ENCODE results near the gene DLX1. TPM values are rescaled to one million over a fixed set of nuclear protein-coding genes. Genes with fewer than 3 reads are reported as not detected.

Gene DLX1
- total RNA-seq, 1 donor: 1.8 TPM

DNA sequence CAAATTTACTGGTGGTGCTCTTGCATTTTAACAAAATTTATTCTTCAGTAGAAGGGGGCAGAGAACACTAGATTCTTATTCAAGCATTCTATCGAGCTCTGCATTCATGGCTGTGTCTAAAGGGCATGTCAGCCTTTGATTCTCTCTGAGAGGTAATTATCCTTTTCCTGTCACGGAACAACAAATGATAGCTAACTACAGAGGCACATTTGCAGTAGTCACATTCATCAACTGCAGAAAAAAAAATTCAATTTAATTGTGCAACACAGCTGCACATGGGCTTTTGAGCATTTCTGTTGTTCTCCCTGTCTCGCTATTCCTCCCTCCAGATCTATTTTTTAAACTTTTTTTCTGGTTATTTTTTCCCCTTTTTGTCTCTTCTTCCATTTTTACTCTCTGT, 13.0 kb upstream of the DLX1 start:
- Histone ChIP-seq H2AFZ (ENCODE audit: low read length) (no peak overlapping the region), H3K36me3 (ENCODE audit: insufficient read depth, low read length) (no peaks in the 10 kb centered on the region), H3K9me3 (ENCODE audit: low read depth, low read length) (no peaks in the 10 kb centered on the region), H3K79me2 (ENCODE audit: insufficient read depth, low read length) (no peaks in the 10 kb centered on the region), H3K4me3 (ENCODE audit: insufficient read depth, low read length) (no peak overlapping the region), H3K27ac (ENCODE audit: low read depth, low read length) (no peak overlapping the region), H4K20me1 (ENCODE audit: insufficient read depth, low read length) (no peaks in the 10 kb centered on the region), H3K27me3 (ENCODE audit: insufficient read depth, low read length) (no peaks in the 10 kb centered on the region), H3K4me1 (ENCODE audit: insufficient read depth, low read length) (no peaks in the 10 kb centered on the region), H3K4me2 (ENCODE audit: insufficient read depth, low read length) (no peak overlapping the region)
- DNase-seq (ENCODE audit: insufficient read length, low spot score, missing footprints): no peak
- TF ChIP-seq, protein P1, sequence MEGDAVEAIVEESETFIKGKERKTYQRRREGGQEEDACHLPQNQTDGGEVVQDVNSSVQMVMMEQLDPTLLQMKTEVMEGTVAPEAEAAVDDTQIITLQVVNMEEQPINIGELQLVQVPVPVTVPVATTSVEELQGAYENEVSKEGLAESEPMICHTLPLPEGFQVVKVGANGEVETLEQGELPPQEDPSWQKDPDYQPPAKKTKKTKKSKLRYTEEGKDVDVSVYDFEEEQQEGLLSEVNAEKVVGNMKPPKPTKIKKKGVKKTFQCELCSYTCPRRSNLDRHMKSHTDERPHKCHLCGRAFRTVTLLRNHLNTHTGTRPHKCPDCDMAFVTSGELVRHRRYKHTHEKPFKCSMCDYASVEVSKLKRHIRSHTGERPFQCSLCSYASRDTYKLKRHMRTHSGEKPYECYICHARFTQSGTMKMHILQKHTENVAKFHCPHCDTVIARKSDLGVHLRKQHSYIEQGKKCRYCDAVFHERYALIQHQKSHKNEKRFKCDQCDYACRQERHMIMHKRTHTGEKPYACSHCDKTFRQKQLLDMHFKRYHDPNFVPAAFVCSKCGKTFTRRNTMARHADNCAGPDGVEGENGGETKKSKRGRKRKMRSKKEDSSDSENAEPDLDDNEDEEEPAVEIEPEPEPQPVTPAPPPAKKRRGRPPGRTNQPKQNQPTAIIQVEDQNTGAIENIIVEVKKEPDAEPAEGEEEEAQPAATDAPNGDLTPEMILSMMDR (IDR thresholded peaks at IDR 0.05; ENCODE audit: extremely low read depth, low read depth, low read length): no peak

DNA sequence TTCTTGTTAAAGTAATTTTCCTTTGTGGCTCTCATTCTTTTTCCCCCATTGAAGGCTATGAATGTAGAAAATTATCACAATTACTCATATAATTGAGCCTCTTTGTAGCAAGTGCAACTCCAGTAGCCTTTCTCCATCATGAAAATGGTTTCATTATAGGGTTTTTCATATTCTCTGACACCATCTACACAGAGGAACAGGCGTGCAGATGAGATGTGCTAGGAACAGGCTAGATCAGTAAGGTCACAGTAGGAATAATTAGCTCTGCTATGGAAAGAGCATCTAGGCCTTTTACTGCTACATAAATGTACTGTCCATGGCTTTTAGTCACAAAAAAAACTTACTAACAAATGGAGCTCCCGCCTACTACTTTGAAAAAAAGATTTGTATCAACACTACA, 12.6 kb upstream of the DLX1 start:
- Histone ChIP-seq H3K4me1 (ENCODE audit: insufficient read depth, low read length) (no peaks in the 10 kb centered on the region), H3K79me2 (ENCODE audit: insufficient read depth, low read length) (no peaks in the 10 kb centered on the region), H3K27ac (ENCODE audit: low read depth, low read length) (no peak overlapping the region), H3K27me3 (ENCODE audit: insufficient read depth, low read length) (no peaks in the 10 kb centered on the region), H3K9me3 (ENCODE audit: low read depth, low read length) (no peaks in the 10 kb centered on the region), H3K4me3 (ENCODE audit: insufficient read depth, low read length) (no peak overlapping the region), H4K20me1 (ENCODE audit: insufficient read depth, low read length) (no peaks in the 10 kb centered on the region), H3K36me3 (ENCODE audit: insufficient read depth, low read length) (no peaks in the 10 kb centered on the region), H3K4me2 (ENCODE audit: insufficient read depth, low read length) (no peak overlapping the region), H2AFZ (ENCODE audit: low read length) (no peak overlapping the region)
- DNase-seq (ENCODE audit: insufficient read length, low spot score, missing footprints): no peak
- TF ChIP-seq, protein P1 (IDR thresholded peaks at IDR 0.05; ENCODE audit: extremely low read depth, low read depth, low read length): no peak

DNA sequence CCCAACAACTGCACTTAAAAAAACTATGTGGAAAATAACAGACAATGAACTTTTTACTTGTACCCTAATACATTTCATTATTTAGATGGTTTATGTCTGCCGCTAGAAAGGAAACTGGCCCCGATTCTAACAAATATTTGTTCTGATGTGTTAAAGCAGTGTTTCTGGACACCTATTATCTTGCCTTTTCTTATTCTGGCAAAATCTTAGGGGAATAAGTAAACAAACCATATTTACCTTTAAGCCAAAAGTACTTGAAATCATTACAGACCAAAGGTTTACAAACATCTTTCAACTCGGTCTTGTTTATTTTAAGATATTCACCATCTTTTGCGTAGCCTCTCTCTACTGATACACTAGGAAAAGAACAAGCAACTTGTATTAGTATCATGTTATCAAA, 11.8 kb upstream of the DLX1 start:
- Histone ChIP-seq H3K36me3 (ENCODE audit: insufficient read depth, low read length) (no peaks in the 10 kb centered on the region), H4K20me1 (ENCODE audit: insufficient read depth, low read length) (no peaks in the 10 kb centered on the region), H2AFZ (ENCODE audit: low read length) (no peak overlapping the region), H3K4me2 (ENCODE audit: insufficient read depth, low read length) (no peak overlapping the region), H3K4me1 (ENCODE audit: insufficient read depth, low read length) (no peaks in the 10 kb centered on the region), H3K9me3 (ENCODE audit: low read depth, low read length) (no peaks in the 10 kb centered on the region), H3K27ac (ENCODE audit: low read depth, low read length) (no peak overlapping the region), H3K4me3 (ENCODE audit: insufficient read depth, low read length) (no peak overlapping the region), H3K79me2 (ENCODE audit: insufficient read depth, low read length) (no peaks in the 10 kb centered on the region), H3K27me3 (ENCODE audit: insufficient read depth, low read length) (no peaks in the 10 kb centered on the region)
- TF ChIP-seq, protein P1 (IDR thresholded peaks at IDR 0.05; ENCODE audit: extremely low read depth, low read depth, low read length): no peak
- DNase-seq (ENCODE audit: insufficient read length, low spot score, missing footprints): no peak

DNA sequence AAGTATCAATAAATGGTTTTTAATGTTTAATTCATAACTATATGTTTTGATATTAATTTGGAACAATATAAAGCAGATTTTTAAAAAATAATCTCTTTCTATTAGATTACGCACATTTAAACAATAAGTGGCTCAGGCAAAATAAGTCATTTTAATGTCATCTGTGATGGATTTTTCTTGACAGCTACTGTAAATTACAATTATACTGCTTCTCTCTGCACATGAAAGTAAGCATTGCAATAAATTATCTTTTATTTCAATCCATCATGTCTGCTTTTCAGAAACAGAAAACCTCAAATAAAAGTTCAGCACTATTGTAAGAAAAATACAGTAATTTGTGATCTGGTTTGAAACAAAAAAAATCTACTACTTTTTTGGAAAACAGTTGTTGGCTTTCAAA, 11.1 kb upstream of the DLX1 start:
- Histone ChIP-seq H3K27me3 (ENCODE audit: insufficient read depth, low read length) (no peaks in the 10 kb centered on the region), H3K4me3 (ENCODE audit: insufficient read depth, low read length) (no peak overlapping the region), H3K9me3 (ENCODE audit: low read depth, low read length) (no peaks in the 10 kb centered on the region), H4K20me1 (ENCODE audit: insufficient read depth, low read length) (no peaks in the 10 kb centered on the region), H2AFZ (ENCODE audit: low read length) (no peak overlapping the region), H3K4me2 (ENCODE audit: insufficient read depth, low read length) (no peak overlapping the region), H3K79me2 (ENCODE audit: insufficient read depth, low read length) (no peaks in the 10 kb centered on the region), H3K36me3 (ENCODE audit: insufficient read depth, low read length) (no peaks in the 10 kb centered on the region), H3K4me1 (ENCODE audit: insufficient read depth, low read length) (no peaks in the 10 kb centered on the region), H3K27ac (ENCODE audit: low read depth, low read length) (no peak overlapping the region)
- TF ChIP-seq, protein P1 (IDR thresholded peaks at IDR 0.05; ENCODE audit: extremely low read depth, low read depth, low read length): no peak
- no peak for DNase-seq (ENCODE audit: insufficient read length, low spot score, missing footprints)

All from osteoblast (primary cell).